ENCODE results near the gene FYB1.

DNA sequence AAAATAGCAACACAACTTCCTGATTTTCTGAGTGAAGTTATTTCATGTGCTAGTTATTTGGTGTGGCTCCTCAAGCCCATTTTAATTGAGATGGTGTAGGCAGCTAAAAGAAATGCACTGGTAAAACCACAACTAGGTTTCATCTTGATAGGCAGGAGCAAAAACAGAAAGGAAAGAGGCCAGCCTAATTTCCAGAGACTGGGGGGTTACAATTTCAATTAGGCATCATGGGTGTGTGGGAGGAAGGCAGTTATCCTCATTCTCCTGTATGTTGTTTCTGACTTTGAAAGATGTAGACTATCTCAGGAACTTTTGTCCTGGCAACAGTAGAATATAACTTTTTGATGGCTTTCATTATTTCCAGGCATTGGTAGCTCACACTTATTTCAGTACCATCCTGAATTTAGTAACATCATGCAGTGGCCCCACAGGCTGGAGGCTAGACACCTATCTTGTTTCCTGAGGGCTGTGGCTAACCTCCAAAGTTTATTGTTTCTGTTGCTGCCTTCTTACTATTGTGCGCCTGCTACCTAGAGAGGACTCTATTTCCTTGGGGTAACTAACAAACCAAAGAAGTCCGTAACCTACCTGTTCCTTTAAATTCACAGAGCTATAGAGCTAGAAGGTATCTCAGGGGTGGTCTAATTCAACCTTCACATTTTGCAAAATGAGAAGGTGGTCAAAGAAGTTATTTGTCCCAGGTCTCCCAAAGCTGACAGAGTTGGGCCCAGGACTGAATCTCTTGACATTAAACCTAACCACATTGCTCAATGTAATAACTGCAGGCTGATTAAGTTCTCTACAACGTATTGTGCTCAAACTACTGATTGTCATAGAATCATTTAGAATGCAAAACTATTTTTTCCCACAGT is 42.4 kb downstream of the FYB1 start:
- TF ChIP-seq, protein P1, sequence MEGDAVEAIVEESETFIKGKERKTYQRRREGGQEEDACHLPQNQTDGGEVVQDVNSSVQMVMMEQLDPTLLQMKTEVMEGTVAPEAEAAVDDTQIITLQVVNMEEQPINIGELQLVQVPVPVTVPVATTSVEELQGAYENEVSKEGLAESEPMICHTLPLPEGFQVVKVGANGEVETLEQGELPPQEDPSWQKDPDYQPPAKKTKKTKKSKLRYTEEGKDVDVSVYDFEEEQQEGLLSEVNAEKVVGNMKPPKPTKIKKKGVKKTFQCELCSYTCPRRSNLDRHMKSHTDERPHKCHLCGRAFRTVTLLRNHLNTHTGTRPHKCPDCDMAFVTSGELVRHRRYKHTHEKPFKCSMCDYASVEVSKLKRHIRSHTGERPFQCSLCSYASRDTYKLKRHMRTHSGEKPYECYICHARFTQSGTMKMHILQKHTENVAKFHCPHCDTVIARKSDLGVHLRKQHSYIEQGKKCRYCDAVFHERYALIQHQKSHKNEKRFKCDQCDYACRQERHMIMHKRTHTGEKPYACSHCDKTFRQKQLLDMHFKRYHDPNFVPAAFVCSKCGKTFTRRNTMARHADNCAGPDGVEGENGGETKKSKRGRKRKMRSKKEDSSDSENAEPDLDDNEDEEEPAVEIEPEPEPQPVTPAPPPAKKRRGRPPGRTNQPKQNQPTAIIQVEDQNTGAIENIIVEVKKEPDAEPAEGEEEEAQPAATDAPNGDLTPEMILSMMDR (IDR thresholded peaks at IDR 0.05): no peak
- TF ChIP-seq POLR2A (IDR thresholded peaks at IDR 0.05): no peak
- TF ChIP-seq EP300 (IDR thresholded peaks at IDR 0.05): no peak
- TF ChIP-seq POLR2AphosphoS5 (IDR thresholded peaks at IDR 0.05): no peak

Measured in suprapubic skin (tissue), 4 donors.